Progenitor cell of endocrine pancreas (in vitro differentiated cells): ENCODE measurements around the gene CPT1A. TPM values are rescaled to one million over a fixed set of nuclear protein-coding genes. Genes with fewer than 3 reads are reported as not detected.

ENCODE experiments used
- DNase-seq: peaks from one replicate; pipeline ENCODE4 v3.0.0; 2021; ENCODE audit warnings: low spot score; ENCODE audit not compliant: unreplicated experiment
- H3K27ac Mint-ChIP-seq: 2 replicates; pipeline ENCODE4 v1.8.0; 2021; ENCODE audit warnings: mild to moderate bottlenecking, moderate library complexity, mixed read lengths
- H3K27me3 Mint-ChIP-seq: 2 replicates; pipeline ENCODE4 v1.8.0; 2021; ENCODE audit warnings: mixed read lengths
- H3K36me3 Mint-ChIP-seq: 2 replicates; pipeline ENCODE4 v1.8.0; 2022; ENCODE audit warnings: mixed read lengths; ENCODE audit not compliant: insufficient read depth
- H3K4me1 Mint-ChIP-seq: 2 replicates; pipeline ENCODE4 v1.8.0; 2021; ENCODE audit warnings: low read depth, mixed read lengths
- H3K4me3 Mint-ChIP-seq: 2 replicates; pipeline ENCODE4 v1.8.0; 2021; ENCODE audit warnings: low read depth, mild to moderate bottlenecking, moderate library complexity, mixed read lengths
- H3K9me3 Mint-ChIP-seq: 2 replicates; pipeline ENCODE4 v1.8.0; 2021; ENCODE audit warnings: low read depth, mixed read lengths
- total RNA-seq: library from RNA; stranded (reverse); gene quantifications from 2 replicates; pipeline ENCODE4 v1.2.1, GENCODE V29; 2021
- TF ChIP-seq, protein P1 (sequence below): fragments of 200-600 bp; sonication (generic); IDR thresholded peaks from one replicate; pipeline ENCODE4 v1.5.0; 2021; ENCODE audit warnings: antibody characterized with exemption, mild to moderate bottlenecking; ENCODE audit not compliant: unreplicated experiment

The CPT1A gene
- total RNA-seq, 1 donor from 2014 or later = 5.7 TPM

DNA sequence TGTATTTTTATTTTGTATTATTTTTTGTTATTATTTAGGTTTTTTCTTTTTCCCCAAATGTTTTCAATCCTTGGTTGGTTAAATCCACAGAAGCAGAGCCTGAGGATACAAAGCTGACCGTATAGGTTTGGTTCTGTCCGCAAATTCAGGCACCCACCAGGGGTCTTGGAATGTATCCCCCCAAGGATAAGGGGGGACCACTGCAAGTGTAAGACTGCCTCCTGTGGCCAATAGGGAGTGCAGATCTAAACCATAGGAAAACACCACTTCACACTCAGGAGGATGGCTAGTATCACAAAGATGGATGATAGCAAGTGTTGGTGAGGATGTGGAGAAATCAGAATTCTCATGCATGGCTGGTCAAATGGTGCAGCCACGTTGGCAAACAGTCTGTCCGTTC lies 20.0 kb downstream of the CPT1A start:
- Mint-ChIP-seq H3K27ac (no peak overlapping the region), H3K27me3 (no peaks in the 10 kb centered on the region), H3K9me3 (no peaks in the 10 kb centered on the region), H3K36me3 (no peaks in the 10 kb centered on the region), H3K4me3 (no peak overlapping the region), H3K4me1 (no peaks in the 10 kb centered on the region)
- TF ChIP-seq, protein P1, sequence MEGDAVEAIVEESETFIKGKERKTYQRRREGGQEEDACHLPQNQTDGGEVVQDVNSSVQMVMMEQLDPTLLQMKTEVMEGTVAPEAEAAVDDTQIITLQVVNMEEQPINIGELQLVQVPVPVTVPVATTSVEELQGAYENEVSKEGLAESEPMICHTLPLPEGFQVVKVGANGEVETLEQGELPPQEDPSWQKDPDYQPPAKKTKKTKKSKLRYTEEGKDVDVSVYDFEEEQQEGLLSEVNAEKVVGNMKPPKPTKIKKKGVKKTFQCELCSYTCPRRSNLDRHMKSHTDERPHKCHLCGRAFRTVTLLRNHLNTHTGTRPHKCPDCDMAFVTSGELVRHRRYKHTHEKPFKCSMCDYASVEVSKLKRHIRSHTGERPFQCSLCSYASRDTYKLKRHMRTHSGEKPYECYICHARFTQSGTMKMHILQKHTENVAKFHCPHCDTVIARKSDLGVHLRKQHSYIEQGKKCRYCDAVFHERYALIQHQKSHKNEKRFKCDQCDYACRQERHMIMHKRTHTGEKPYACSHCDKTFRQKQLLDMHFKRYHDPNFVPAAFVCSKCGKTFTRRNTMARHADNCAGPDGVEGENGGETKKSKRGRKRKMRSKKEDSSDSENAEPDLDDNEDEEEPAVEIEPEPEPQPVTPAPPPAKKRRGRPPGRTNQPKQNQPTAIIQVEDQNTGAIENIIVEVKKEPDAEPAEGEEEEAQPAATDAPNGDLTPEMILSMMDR = no peak
- DNase-seq = no peak

DNA sequence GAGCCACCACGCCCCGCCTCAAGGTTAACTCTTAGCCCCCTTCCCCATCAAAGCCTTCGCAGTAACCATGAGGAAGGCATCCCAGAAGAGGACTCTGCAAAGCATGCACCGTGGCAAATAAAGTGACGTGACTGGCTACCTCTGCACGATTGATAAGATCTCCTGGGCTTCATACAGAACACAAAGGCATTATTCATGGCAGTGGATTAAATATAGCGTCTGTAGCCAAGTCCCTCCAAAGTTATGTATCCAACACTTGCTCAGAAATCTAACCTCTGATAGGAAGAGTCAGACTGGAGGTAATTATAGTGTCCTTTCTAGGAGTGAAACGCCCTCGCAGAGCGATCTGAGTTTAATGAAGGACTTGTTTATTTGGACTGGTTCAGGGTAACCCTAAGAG lies 22.4 kb downstream of the CPT1A start:
- TF ChIP-seq, protein P1 = no peak
- Mint-ChIP-seq H3K9me3 (no peaks in the 10 kb centered on the region), H3K36me3 (no peaks in the 10 kb centered on the region), H3K27me3 (no peaks in the 10 kb centered on the region), H3K4me3 (no peak overlapping the region), H3K27ac (no peak overlapping the region), H3K4me1 (no peaks in the 10 kb centered on the region)
- DNase-seq = no peak

DNA sequence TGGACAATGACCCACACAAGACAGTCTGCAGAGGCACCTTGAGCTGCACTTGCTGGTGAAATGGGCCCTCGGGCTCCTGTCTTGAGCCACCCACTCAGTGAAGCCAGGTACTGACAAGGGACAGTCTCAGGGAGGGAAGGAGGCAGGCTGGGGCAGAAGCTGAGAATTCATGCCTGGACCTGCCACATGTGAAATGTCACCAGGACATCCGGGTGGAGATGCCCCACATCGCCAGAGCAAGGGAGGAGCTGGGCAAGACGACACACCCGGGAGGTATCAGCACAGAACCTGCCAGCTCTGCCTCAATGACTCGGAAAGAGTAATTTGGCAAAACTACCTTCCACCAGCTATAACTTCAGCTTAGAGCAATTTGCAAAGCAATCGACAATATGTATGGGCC lies 23.5 kb downstream of the CPT1A start:
- TF ChIP-seq, protein P1 = no peak

DNA sequence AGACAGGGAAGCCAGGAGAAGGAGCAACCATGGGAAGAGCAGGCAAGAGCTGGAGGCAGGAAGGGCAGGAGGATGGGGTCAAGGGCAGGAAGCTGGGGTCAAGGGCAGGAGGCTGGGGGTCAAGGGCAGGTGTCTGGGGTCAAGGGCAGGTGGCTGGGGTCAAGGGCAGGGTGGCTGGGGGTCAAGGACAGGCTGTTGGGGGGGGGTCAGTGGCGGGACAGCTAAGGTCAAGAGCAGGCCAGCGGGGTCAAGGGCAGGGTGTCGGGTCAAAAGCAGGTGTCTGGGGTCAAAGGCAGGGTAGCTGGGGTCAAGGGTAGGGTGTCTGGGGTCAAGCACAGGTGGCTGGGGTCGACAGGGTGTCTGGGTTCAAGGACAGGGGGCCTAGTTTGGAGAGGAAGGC lies 24.2 kb downstream of the CPT1A start:
- Mint-ChIP-seq H3K36me3 (no peaks in the 10 kb centered on the region), H3K4me1 (no peaks in the 10 kb centered on the region), H3K9me3 (no peaks in the 10 kb centered on the region), H3K27me3 (no peaks in the 10 kb centered on the region), H3K4me3 (no peak overlapping the region), H3K27ac (no peak overlapping the region)
- no peak for DNase-seq
- TF ChIP-seq, protein P1 = no peak

More for the DNA sequence above, 23.5 kb downstream of the CPT1A start:
- DNase-seq = no peak
- Mint-ChIP-seq H3K9me3 (no peaks in the 10 kb centered on the region), H3K4me3 (no peak overlapping the region), H3K27ac (no peak overlapping the region), H3K4me1 (no peaks in the 10 kb centered on the region), H3K36me3 (no peaks in the 10 kb centered on the region), H3K27me3 (no peaks in the 10 kb centered on the region)

DNA sequence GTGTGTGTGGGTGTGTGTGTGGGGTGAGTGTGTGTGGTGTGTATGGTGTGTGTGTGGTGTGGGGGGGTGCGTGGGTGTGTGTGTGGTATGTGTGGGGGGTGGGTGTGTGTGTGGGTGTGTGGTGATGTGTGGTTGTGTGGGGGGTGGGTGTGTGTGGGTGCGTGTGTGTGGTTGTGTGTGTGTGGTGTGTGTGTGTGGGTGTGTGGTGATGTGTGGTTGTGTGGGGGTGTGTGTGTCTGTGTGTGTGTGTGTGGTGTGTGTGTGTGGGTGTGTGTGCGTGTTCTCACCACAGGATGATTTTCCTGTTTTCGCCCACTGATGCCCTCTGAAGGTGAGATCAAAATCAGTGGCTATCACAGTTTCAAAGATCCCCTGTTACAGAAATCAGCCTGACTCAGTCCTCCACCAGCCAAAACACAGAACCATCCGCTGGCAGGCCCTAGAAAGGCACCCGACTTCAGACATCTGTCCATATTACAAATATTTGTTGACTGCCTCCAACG lies 24.7 kb downstream of the CPT1A start:
- H3K4me3 Mint-ChIP-seq = no peak overlapping the region
- no peaks in the 10 kb centered on the region for H3K36me3 Mint-ChIP-seq
- H3K4me1 Mint-ChIP-seq = no peaks in the 10 kb centered on the region
- no peaks in the 10 kb centered on the region for H3K9me3 Mint-ChIP-seq
- no peak overlapping the region for H3K27ac Mint-ChIP-seq
- H3K27me3 Mint-ChIP-seq = no peaks in the 10 kb centered on the region
- DNase-seq = no peak
- TF ChIP-seq, protein P1 = no peak
